HCT116 (cell line): Measurements from ENCODE around the gene CD109. TPM values are rescaled to one million over a fixed set of nuclear protein-coding genes. Genes with fewer than 3 reads are reported as not detected.
"Not testable (repeated sequence)": the region's sequence is repeated elsewhere in the genome, so short reads cannot be mapped to it uniquely, and the experiment has no call there.

Source experiments
- ATAC-seq: fragments of 200-7000 bp; cut with Tn5 transposase; 2 replicates; pipeline ENCODE4 v1.9.1; 2020; ENCODE audit warnings: mild to moderate bottlenecking, moderate library complexity
- BruUV-seq: library from RNA; stranded (reverse); fragments of 400-500 nt; replicated peaks from 2 replicates; lab custom pipeline; 2021; lab: Mats Ljungman, UMichigan
- CTCF ChIA-PET: fragments of 300-600 bp; sonication (Branson Sonifier 250); formaldehyde crosslinking; loops from one replicate; lab custom pipeline; 2021; ENCODE audit warnings: antibody characterized with exemption; lab: Charles Lee
- POLR2A ChIA-PET: fragments of 300-600, 350-600 bp; sonication (Branson Sonifier 250); formaldehyde crosslinking; loops from one replicate; lab custom pipeline; 2021; ENCODE audit warnings: antibody characterized with exemption; lab: Charles Lee
- RAD21 ChIA-PET, 2 experiments: fragments of 300-600 bp; sonication (Branson Sonifier 250); formaldehyde crosslinking; loops; one replicate each; lab custom pipeline; 2023; ENCODE audit warnings: low total read pairs in 2 of 2; ENCODE audit not compliant: uncharacterized antibody in 2 of 2, unreplicated experiment in 2 of 2, low non-redundant PET in 1 of 2; lab: Charles Lee
- DNase-seq: peaks from one replicate; pipeline ENCODE4 v3.0.0-alpha.2; 2010; ENCODE audit warnings: low read depth, low spot score
- H2AFZ ChIP-seq: fragments of 200-600 bp; shearing (Covaris generic), sonication (generic); 2 replicates; pipeline ENCODE4 v1.6.1; 2017; ENCODE audit warnings: low read depth, mixed run types, mixed read lengths, antibody characterized with exemption, low read length; ENCODE audit not compliant: poor library complexity, severe bottlenecking
- H3K27ac ChIP-seq: 2 replicates; pipeline ENCODE4 v1.5.1; 2012; ENCODE audit warnings: low read depth, low read length
- H3K27me3 ChIP-seq: fragments of 200-600 bp; sonication (generic); 2 replicates; pipeline ENCODE4 v1.6.1; 2016; ENCODE audit warnings: mixed run types, low read length, mixed read lengths; ENCODE audit not compliant: insufficient read depth
- H3K36me3 ChIP-seq, 2 experiments: fragments of 200-500 bp in 1 of 2; fragments of 200-600 bp in 1 of 2; sonication (Bioruptor generic) in 1 of 2; sonication (generic) in 1 of 2; 2 replicates each; pipeline versions ENCODE4 v1.5.1 to v1.6.1; 2014 to 2016; ENCODE audit warnings: low read length in 2 of 2, inconsistent platforms in 1 of 2, mixed read lengths in 1 of 2, mixed run types in 1 of 2; ENCODE audit not compliant: insufficient read depth in 2 of 2, control insufficient read depth in 1 of 2
- H3K4me1 ChIP-seq, 2 experiments: fragments of 200-600 bp in 1 of 2; sonication (generic) in 1 of 2; 2 replicates each; pipeline versions ENCODE4 v1.5.1 to v1.6.1; 2012 to 2017; ENCODE audit warnings: low read length in 2 of 2, inconsistent platforms in 1 of 2, mild to moderate bottlenecking in 1 of 2, mixed read lengths in 1 of 2, mixed run types in 1 of 2, moderate library complexity in 1 of 2; ENCODE audit not compliant: insufficient read depth in 2 of 2, control insufficient read depth in 1 of 2
- H3K4me2 ChIP-seq: fragments of 200-600 bp; sonication (generic); 2 replicates; pipeline ENCODE4 v1.6.1; 2017; ENCODE audit warnings: mixed run types, low read length, mixed read lengths
- H3K4me3 ChIP-seq, 2 experiments: fragments of 200-600 bp in 1 of 2; sonication (generic) in 1 of 2; replicated peaks in 1 of 2; 2 replicates each; pipeline ENCODE4 v1.5.1; 2011 to 2016; ENCODE audit warnings: low read length in 2 of 2, control low read depth in 1 of 2, low read depth in 1 of 2, mild to moderate bottlenecking in 1 of 2, mixed read lengths in 1 of 2, mixed run types in 1 of 2
- H3K79me2 ChIP-seq: fragments of 200-600 bp; sonication (generic); 2 replicates; pipeline ENCODE4 v1.6.1; 2017; ENCODE audit warnings: mild to moderate bottlenecking, mixed run types, low read length, moderate library complexity, mixed read lengths; ENCODE audit not compliant: insufficient read depth
- H3K9ac ChIP-seq: fragments of 200-600 bp; sonication (generic); 2 replicates; pipeline ENCODE4 v1.6.1; 2016; ENCODE audit warnings: low read length, mixed read lengths
- H3K9me2 ChIP-seq: fragments of 200-600 bp; sonication (generic), shearing (Covaris generic); 2 replicates; pipeline ENCODE4 v1.6.1; 2017; ENCODE audit warnings: mixed run types, mild to moderate bottlenecking, moderate library complexity; ENCODE audit not compliant: insufficient read depth
- H3K9me3 ChIP-seq, 2 experiments: fragments of 200-500 bp in 1 of 2; fragments of 200-600 bp in 1 of 2; sonication (Bioruptor generic) in 1 of 2; sonication (generic) in 1 of 2; 2 replicates each; pipeline ENCODE4 v1.6.1; 2014 to 2017; ENCODE audit warnings: low read length in 2 of 2, mixed read lengths in 2 of 2, inconsistent platforms in 1 of 2, low read depth in 1 of 2, mild to moderate bottlenecking in 1 of 2, mixed run types in 1 of 2, moderate library complexity in 1 of 2; ENCODE audit not compliant: control insufficient read depth in 1 of 2, insufficient read depth in 1 of 2
- H4K20me1 ChIP-seq: fragments of 200-600 bp; sonication (generic), shearing (Covaris generic); 2 replicates; pipeline ENCODE4 v1.6.1; 2017; ENCODE audit warnings: mixed run types, mild to moderate bottlenecking, moderate library complexity; ENCODE audit not compliant: insufficient read depth
- CTCF ChIP-seq, 3 experiments: fragments of 200-600 bp in 1 of 3; sonication (generic) in 1 of 3; IDR thresholded peaks in 2 of 3; conservative IDR thresholded peaks in 1 of 3; 2 replicates each; pipeline ENCODE4 v1.5.1; 2012 to 2017; ENCODE audit warnings: low read depth in 2 of 3, low read length in 2 of 3, antibody characterized with exemption in 1 of 3, borderline replicate concordance in 1 of 3, control low read depth in 1 of 3, mild to moderate bottlenecking in 1 of 3, mixed read lengths in 1 of 3, mixed run types in 1 of 3, moderate library complexity in 1 of 3; ENCODE audit not compliant: insufficient read depth in 1 of 3
- MAX ChIP-seq: IDR thresholded peaks from 2 replicates; pipeline ENCODE4 v1.6.1; 2012
- POLR2AphosphoS5 ChIP-seq: IDR thresholded peaks from 2 replicates; pipeline ENCODE4 v1.6.1; 2011; ENCODE audit warnings: mild to moderate bottlenecking, low read depth, low read length, moderate library complexity
- RAD21 ChIP-seq: IDR thresholded peaks from 2 replicates; pipeline ENCODE4 v1.6.1; 2012; ENCODE audit warnings: low read depth, mild to moderate bottlenecking
- ZBTB33 ChIP-seq: IDR thresholded peaks from 2 replicates; pipeline ENCODE4 v1.6.1; 2011; ENCODE audit warnings: mild to moderate bottlenecking, low read length, moderate library complexity; ENCODE audit not compliant: insufficient replicate concordance; ENCODE audit errors: extremely low read depth
- intact Hi-C: fragments of 100-400 bp; cut with micrococcal nuclease; formaldehyde crosslinking; loops from 2 replicates; pipeline ENCODE4 v1.10.0; 2022
- total RNA-seq: library from RNA; stranded (reverse); gene quantifications from one replicate; pipeline ENCODE4 v1.2.1, GENCODE V29; 2021; ENCODE audit not compliant: unreplicated experiment

Gene CD109
- total RNA-seq, 1 experiment from 2014 or later, result 42.1 TPM

- H3K9ac ChIP-seq, result no peak overlapping the region
- H3K9me2 ChIP-seq, result no peaks in the 10 kb centered on the region
- ATAC-seq, result peak; percentile 89
- H3K4me1 ChIP-seq, result no peaks in the 10 kb centered on the region
- no peak overlapping the region for H3K4me2 ChIP-seq
- no peaks in the 10 kb centered on the region for H3K79me2 ChIP-seq
- H4K20me1 ChIP-seq, result no peaks in the 10 kb centered on the region
- no peak overlapping the region for H3K27ac ChIP-seq
- no peak overlapping the region for H3K4me3 ChIP-seq
- H2AFZ ChIP-seq, result no peak overlapping the region
- intact Hi-C loops, result loop anchor here (5.0 kb wide), 1 partner anchor 1404 kb away; the partner anchor contains the start of gene COL12A1
- TF ChIP-seq POLR2AphosphoS5, result no peak
- peak; percentile 41 for TF ChIP-seq RAD21
- no peak for TF ChIP-seq ZBTB33
- 0 out of 2 replicates have a peak, but pooled peaks have one; percentile 17 for TF ChIP-seq MAX
- peak; percentile 29 to 85 (median 78); a peak in 5 of 6 replicates for TF ChIP-seq CTCF (IDR thresholded peaks at IDR 0.05 in 2 of 3, conservative IDR thresholded peaks at IDR 0.05 in 1 of 3; ENCODE audit: borderline replicate concordance in 1 of 3, insufficient read depth in 1 of 3, low read depth in 2 of 3, low read length in 2 of 3)
- RAD21 ChIA-PET, result no interaction called here
- H3K36me3 ChIP-seq, result no peaks in the 10 kb centered on the region
- no TSS peak for BruUV-seq
- H3K27me3 ChIP-seq, result no peaks in the 10 kb centered on the region
- peak; percentile 32 for DNase-seq
- CTCF ChIA-PET, result no interaction called here
- POLR2A ChIA-PET, result no interaction called here
- no peaks in the 10 kb centered on the region for H3K9me3 ChIP-seq
Observed at GRCh38 chr6:73803562-73804241, 107.7 kb downstream of the CD109 start.

- intact Hi-C loops, H3K36me3 ChIP-seq, RAD21 ChIA-PET, H3K9me2 ChIP-seq, H3K4me3 ChIP-seq, BruUV-seq, H3K9ac ChIP-seq, ATAC-seq, H2AFZ ChIP-seq, H3K79me2 ChIP-seq, CTCF ChIA-PET, H3K27me3 ChIP-seq, H3K27ac ChIP-seq, DNase-seq, H4K20me1 ChIP-seq, POLR2A ChIA-PET, H3K4me2 ChIP-seq, H3K4me1 ChIP-seq, H3K9me3 ChIP-seq: not testable (repeated sequence)
Observed at GRCh38 chr6:73805221-73805620, 109.2 kb downstream of the CD109 start.

GRCh38 chr6:73805982-73806381 is 110.0 kb downstream of the CD109 start:
- H3K36me3 ChIP-seq, intact Hi-C loops, H2AFZ ChIP-seq, H3K79me2 ChIP-seq, H3K4me1 ChIP-seq, H4K20me1 ChIP-seq, DNase-seq, H3K4me3 ChIP-seq, H3K4me2 ChIP-seq, POLR2A ChIA-PET, RAD21 ChIA-PET, ATAC-seq, BruUV-seq, H3K9me3 ChIP-seq, H3K27me3 ChIP-seq, H3K27ac ChIP-seq, H3K9me2 ChIP-seq, H3K9ac ChIP-seq: not testable (repeated sequence)
- CTCF ChIA-PET, result interaction anchor here (1.2 kb wide), 1 partner anchor 10 kb away, joined by 3 read pairs; no protein-coding TSS in a partner anchor
